ENCODE data around the gene COL8A1. TPM values are rescaled to one million over a fixed set of nuclear protein-coding genes. Genes with fewer than 3 reads are reported as not detected.

The COL8A1 gene
- total RNA-seq, 1 experiment from 2014 or later = 54.8 TPM

Other genes starting within 250 kb of the COL8A1 start
- gene CMSS1, start 179.3 kb downstream of the COL8A1 start, total RNA-seq (2014; rRNA removed; shearing (Covaris generic)) = 26.7 and 29.5 TPM in 2 replicates

Data from SJSA1 (cell line).